KOPT-K1 (cell line): ENCODE data around the gene TCAP.
"Not testable (repeated sequence)": the region's sequence is repeated elsewhere in the genome, so short reads cannot be mapped to it uniquely, and the experiment has no call there.

Source experiments
- H3K27ac ChIP-seq: fragments of 200-600 bp; sonication (generic); 2 replicates; pipeline ENCODE4 v1.5.1; 2016; ENCODE audit warnings: antibody characterized with exemption, mild to moderate bottlenecking, low read depth, low read length; ENCODE audit not compliant: poor library complexity, severe bottlenecking
- H3K36me3 ChIP-seq: fragments of 200-600 bp; sonication (generic); 2 replicates; pipeline ENCODE4 v1.5.1; 2017; ENCODE audit warnings: antibody characterized with exemption, mild to moderate bottlenecking, low read length, moderate library complexity; ENCODE audit not compliant: insufficient read depth
- H3K9me3 ChIP-seq: fragments of 200-600 bp; sonication (generic); 2 replicates; pipeline ENCODE4 v1.5.1; 2017; ENCODE audit warnings: antibody characterized with exemption, low read length, mild to moderate bottlenecking; ENCODE audit not compliant: insufficient read depth, poor library complexity, severe bottlenecking

Gene TCAP

GRCh38 chr17:39706383-39706782 is 41.2 kb downstream of the TCAP start:
- no peak overlapping the region for H3K27ac ChIP-seq
- no peaks in the 10 kb centered on the region for H3K9me3 ChIP-seq
- no peaks in the 10 kb centered on the region for H3K36me3 ChIP-seq

- H3K36me3 ChIP-seq: no peaks in the 10 kb centered on the region
- H3K9me3 ChIP-seq: no peaks in the 10 kb centered on the region
- H3K27ac ChIP-seq: no peak overlapping the region
These were observed 41.8 kb downstream of the TCAP start for GRCh38 chr17:39706921-39707337.

- no peak overlapping the region for H3K27ac ChIP-seq
- H3K36me3 ChIP-seq: no peaks in the 10 kb centered on the region
- no peaks in the 10 kb centered on the region for H3K9me3 ChIP-seq
These were observed 44.3 kb downstream of the TCAP start for GRCh38 chr17:39709319-39709997.

- H3K36me3 ChIP-seq: no peaks in the 10 kb centered on the region
- H3K9me3 ChIP-seq: no peaks in the 10 kb centered on the region
- H3K27ac ChIP-seq: no peak overlapping the region
These were observed 45.1 kb downstream of the TCAP start for GRCh38 chr17:39709998-39710964.

- not testable (repeated sequence) for H3K9me3 ChIP-seq, H3K36me3 ChIP-seq, H3K27ac ChIP-seq
These were observed 45.9 kb downstream of the TCAP start for GRCh38 chr17:39711071-39711470.

GRCh38 chr17:39711851-39712250 is 46.7 kb downstream of the TCAP start:
- Histone ChIP-seq H3K36me3 (no peaks in the 10 kb centered on the region), H3K27ac (no peak overlapping the region), H3K9me3 (no peaks in the 10 kb centered on the region)

GRCh38 chr17:39714234-39714633 is 49.1 kb downstream of the TCAP start:
- Histone ChIP-seq H3K27ac (no peak overlapping the region), H3K36me3 (no peaks in the 10 kb centered on the region), H3K9me3 (no peaks in the 10 kb centered on the region)

GRCh38 chr17:39715375-39716072 is 50.4 kb downstream of the TCAP start:
- Histone ChIP-seq H3K27ac (no peak overlapping the region), H3K36me3 (no peaks in the 10 kb centered on the region), H3K9me3 (no peaks in the 10 kb centered on the region)
